Peyer's patch (tissue), 4 donors: ENCODE measurements around the gene CLDN4.

Experiments used
- CTCF ChIP-seq, 6 experiments: fragments of 450-650 bp in 4 of 6; fragments of 200-600 bp in 2 of 6; sonication (generic) in 1 of 6; IDR thresholded peaks; one replicate each; pipeline ENCODE4 v1.5.1; 2017 to 2019; ENCODE audit warnings: antibody characterized with exemption in 6 of 6, mild to moderate bottlenecking in 3 of 6, moderate library complexity in 1 of 6
- POLR2A ChIP-seq, 2 donors: fragments of 450-650 bp; IDR thresholded peaks; one replicate each; pipeline ENCODE4 v1.5.1; 2017; ENCODE audit warnings: antibody characterized with exemption in 2 of 2, mild to moderate bottlenecking in 2 of 2, moderate library complexity in 2 of 2

- no peak for TF ChIP-seq CTCF (IDR thresholded peaks at IDR 0.05)
- no peak for TF ChIP-seq POLR2A (IDR thresholded peaks at IDR 0.05)
These were observed 17.8 kb upstream of the CLDN4 start for GRCh38 chr7:73812996-73813395.
